WTC11 (cell line): Measurements from ENCODE around the gene RUNX1. TPM values are rescaled to one million over a fixed set of nuclear protein-coding genes. Genes with fewer than 3 reads are reported as not detected.

Experiments
- ATAC-seq: fragments of 200-7000 bp; cut with Tn5 transposase; 2 replicates; pipeline ENCODE4 v1.10.0; 2021; ENCODE audit warnings: mild to moderate bottlenecking, moderate library complexity
- CTCF ChIA-PET: fragments of 300-600 bp; sonication (Branson Sonifier 250); formaldehyde crosslinking; loops from one replicate; lab custom pipeline; 2021; ENCODE audit warnings: antibody characterized with exemption; lab: Charles Lee
- POLR2A ChIA-PET: fragments of 350-600 bp; sonication (Branson Sonifier 250); formaldehyde crosslinking; loops from one replicate; lab custom pipeline; 2021; ENCODE audit warnings: antibody characterized with exemption; lab: Charles Lee
- DNase-seq: peaks from one replicate; pipeline ENCODE4 v3.0.0; 2021; ENCODE audit warnings: low spot score
- H3K27ac Mint-ChIP-seq: 2 replicates; pipeline ENCODE4 v1.8.0; 2021; ENCODE audit warnings: mixed read lengths
- H3K27me3 Mint-ChIP-seq: 2 replicates; pipeline ENCODE4 v1.8.0; 2021; ENCODE audit warnings: low read depth, mild to moderate bottlenecking, moderate library complexity, mixed read lengths
- H3K36me3 Mint-ChIP-seq: 2 replicates; pipeline ENCODE4 v1.8.0; 2021; ENCODE audit warnings: mixed read lengths
- H3K4me1 Mint-ChIP-seq: 2 replicates; pipeline ENCODE4 v1.8.0; 2022; ENCODE audit warnings: mixed read lengths
- H3K4me3 Mint-ChIP-seq: 2 replicates; pipeline ENCODE4 v1.8.0; 2021; ENCODE audit warnings: mild to moderate bottlenecking, moderate library complexity, mixed read lengths
- H3K9me3 Mint-ChIP-seq: 2 replicates; pipeline ENCODE4 v1.8.0; 2021; ENCODE audit warnings: mixed read lengths
- ATF1 ChIP-seq: sonication (generic); formaldehyde crosslinking; IDR thresholded peaks from 2 replicates; pipeline ENCODE4 v1.8.1; 2023; ENCODE audit warnings: mild to moderate bottlenecking, moderate library complexity, missing genetic modification reagents
- CBFB ChIP-seq: sonication (generic); formaldehyde crosslinking; IDR thresholded peaks from 2 replicates; pipeline ENCODE4 v1.8.1; 2022; ENCODE audit warnings: mild to moderate bottlenecking, low read depth, missing genetic modification reagents
- EMX1 ChIP-seq: fragments of 250-450 bp; sonication (Bioruptor Pico); IDR thresholded peaks from 2 replicates; pipeline ENCODE4 v1.8.0; 2021; ENCODE audit warnings: mild to moderate bottlenecking
- FOXK1 ChIP-seq: sonication (generic); formaldehyde crosslinking; IDR thresholded peaks from 2 replicates; pipeline ENCODE4 v1.8.0; 2022; ENCODE audit warnings: mild to moderate bottlenecking, moderate library complexity, missing genetic modification reagents
- FOXP1 ChIP-seq: sonication (generic); formaldehyde crosslinking; IDR thresholded peaks from 2 replicates; pipeline ENCODE4 v1.8.0; 2022; ENCODE audit warnings: missing genetic modification reagents, mild to moderate bottlenecking, moderate library complexity, borderline replicate concordance
- GTF2I ChIP-seq: fragments of 250-450 bp; sonication (Bioruptor Pico); conservative IDR thresholded peaks from 2 replicates; pipeline ENCODE4 v1.4.0; 2021; ENCODE audit warnings: mild to moderate bottlenecking
- JAZF1 ChIP-seq: fragments of 250-450 bp; sonication (Bioruptor Pico); IDR thresholded peaks from 2 replicates; pipeline ENCODE4 v1.9.0; 2021; ENCODE audit warnings: moderate library complexity, mild to moderate bottlenecking, inconsistent platforms
- KAT7 ChIP-seq: sonication (generic); formaldehyde crosslinking; IDR thresholded peaks from 2 replicates; pipeline ENCODE4 v1.8.1; 2023; ENCODE audit warnings: missing genetic modification reagents, mild to moderate bottlenecking, borderline replicate concordance
- MXD4 ChIP-seq: fragments of 250-450 bp; sonication (Bioruptor Pico); IDR thresholded peaks from 2 replicates; pipeline ENCODE4 v1.8.0; 2021; ENCODE audit warnings: mild to moderate bottlenecking, moderate library complexity, borderline replicate concordance
- MYBL2 ChIP-seq: sonication (generic); formaldehyde crosslinking; IDR thresholded peaks from 2 replicates; pipeline ENCODE4 v1.8.1; 2023; ENCODE audit warnings: mild to moderate bottlenecking, moderate library complexity, missing genetic modification reagents
- SMAD4 ChIP-seq: sonication (generic); formaldehyde crosslinking; IDR thresholded peaks from 2 replicates; pipeline ENCODE4 v1.8.0; 2022; ENCODE audit warnings: mild to moderate bottlenecking, missing genetic modification reagents
- TEAD4 ChIP-seq: sonication (generic); formaldehyde crosslinking; IDR thresholded peaks from 2 replicates; pipeline ENCODE4 v1.8.0; 2022; ENCODE audit warnings: mild to moderate bottlenecking, missing genetic modification reagents
- total RNA-seq: library from RNA; stranded (reverse); gene quantifications from 3 replicates; pipeline ENCODE4 v1.2.3, GENCODE V29; 2021
- TF ChIP-seq, protein P1 (sequence below): sonication (generic); formaldehyde crosslinking; conservative IDR thresholded peaks from 2 replicates; pipeline ENCODE4 v1.8.1; 2022; ENCODE audit warnings: mild to moderate bottlenecking, missing genetic modification reagents
- TF ChIP-seq, protein P2 (sequence below): sonication (generic); formaldehyde crosslinking; IDR thresholded peaks from 2 replicates; pipeline ENCODE4 v1.8.0; 2023; ENCODE audit warnings: missing genetic modification reagents, mild to moderate bottlenecking, borderline replicate concordance
- TF ChIP-seq, protein P3 (sequence below): sonication (generic); formaldehyde crosslinking; IDR thresholded peaks from 2 replicates; pipeline ENCODE4 v1.8.1; 2022; ENCODE audit warnings: mild to moderate bottlenecking, missing genetic modification reagents, moderate library complexity, borderline replicate concordance
- TF ChIP-seq, protein P4 (sequence below): sonication (generic); formaldehyde crosslinking; IDR thresholded peaks from 2 replicates; pipeline ENCODE4 v1.8.0; 2023; ENCODE audit warnings: mild to moderate bottlenecking, missing genetic modification reagents
- TF ChIP-seq, protein P5 (sequence below): sonication (generic); formaldehyde crosslinking; IDR thresholded peaks from 2 replicates; pipeline ENCODE4 v1.8.1; 2023; ENCODE audit warnings: mild to moderate bottlenecking, missing genetic modification reagents, moderate library complexity
- TF ChIP-seq, protein P6 (sequence below): sonication (generic); formaldehyde crosslinking; IDR thresholded peaks from 2 replicates; pipeline ENCODE4 v1.8.0; 2022; ENCODE audit warnings: mild to moderate bottlenecking, missing genetic modification reagents
- TF ChIP-seq, protein P7 (sequence below): sonication (generic); formaldehyde crosslinking; IDR thresholded peaks from 2 replicates; pipeline ENCODE4 v1.8.0; 2023; ENCODE audit warnings: missing genetic modification reagents

RUNX1 gene
- total RNA-seq, 1 experiment from 2014 or later = 2.2 TPM

DNA sequence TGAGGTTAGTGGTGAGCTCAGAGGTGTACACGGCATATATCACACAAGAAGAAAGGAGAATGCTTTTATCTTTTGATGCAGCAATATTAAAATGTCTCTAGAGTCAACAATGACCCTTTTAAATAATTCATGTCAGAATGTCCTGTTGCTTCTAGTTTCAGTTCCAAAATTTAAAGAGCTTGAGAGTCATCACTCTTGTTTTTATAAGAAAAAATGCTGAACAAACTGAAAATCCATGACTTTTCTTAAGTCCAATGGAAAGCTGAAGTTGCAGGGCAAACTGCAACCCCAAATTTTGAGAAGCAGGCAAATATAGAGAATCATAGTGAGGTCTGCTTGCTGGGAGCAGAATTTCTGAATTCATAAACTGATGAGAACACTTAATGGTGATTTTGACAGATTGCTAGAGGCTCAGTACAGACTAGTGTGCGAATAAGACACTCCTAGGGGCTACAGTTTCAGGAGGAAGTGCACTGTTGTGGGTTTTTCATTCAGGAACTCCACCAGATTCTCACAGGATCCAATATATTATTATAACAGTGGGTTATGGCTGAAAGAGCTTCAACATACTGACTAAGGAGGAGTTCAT is 245.2 kb downstream of the RUNX1 start (continued):
- TF ChIP-seq KAT7 (CRISPR knock-in tag) = no peak
- TF ChIP-seq MXD4 = no peak
- no peak for TF ChIP-seq TEAD4 (CRISPR knock-in tag)
- no peak for TF ChIP-seq MYBL2 (CRISPR knock-in tag)
- no peak for TF ChIP-seq FOXP1 (CRISPR knock-in tag)
- no peak for TF ChIP-seq GTF2I (CRISPR knock-in tag)

DNA sequence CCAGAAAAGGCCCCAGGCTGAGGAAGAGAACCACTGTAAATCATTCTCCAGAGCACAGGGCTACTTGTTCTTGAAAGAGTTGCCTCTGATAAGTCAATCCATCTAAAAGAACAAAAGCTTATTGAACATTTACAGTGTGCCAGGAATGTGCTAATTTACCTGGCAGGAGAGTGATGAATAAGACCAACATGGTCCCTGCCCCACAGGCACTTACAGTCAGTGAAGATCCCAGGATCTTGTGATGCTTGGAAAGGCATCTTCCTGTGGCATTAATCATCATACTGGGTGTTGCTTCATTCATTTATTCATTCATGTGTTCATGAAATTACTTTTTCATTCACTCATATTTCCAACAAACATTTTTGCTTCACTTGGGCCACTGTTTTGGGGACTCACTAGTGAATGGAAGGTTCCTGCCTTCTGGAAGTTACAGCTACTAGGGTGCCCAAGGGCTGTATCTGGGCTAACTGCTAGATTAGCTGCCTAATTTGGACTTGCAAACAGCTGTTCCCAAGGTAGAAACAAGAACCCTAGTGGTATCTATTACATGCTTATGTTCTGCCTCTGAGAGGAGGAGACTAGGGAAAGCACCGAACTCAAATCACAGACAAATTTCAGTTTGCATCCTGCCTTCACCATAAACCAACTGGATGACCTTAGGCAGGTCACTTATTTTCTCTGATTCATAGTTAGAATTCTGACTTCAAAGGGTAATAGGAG is 246.8 kb downstream of the RUNX1 start:
- H3K9me3 Mint-ChIP-seq = peaks cover 27% of the 10 kb centered on the region
- POLR2A ChIA-PET = no interaction called here
- CTCF ChIA-PET = interaction anchor here (1.8 kb wide), 1 partner anchor 57 kb away, joined by 6 read pairs; no protein-coding TSS in a partner anchor
- no peak overlapping the region for H3K4me3 Mint-ChIP-seq
- TF ChIP-seq, protein P1, sequence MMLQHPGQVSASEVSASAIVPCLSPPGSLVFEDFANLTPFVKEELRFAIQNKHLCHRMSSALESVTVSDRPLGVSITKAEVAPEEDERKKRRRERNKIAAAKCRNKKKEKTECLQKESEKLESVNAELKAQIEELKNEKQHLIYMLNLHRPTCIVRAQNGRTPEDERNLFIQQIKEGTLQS (CRISPR knock-in tag) = no peak
- TF ChIP-seq SMAD4 (CRISPR knock-in tag) = no peak
- TF ChIP-seq, protein P2, sequence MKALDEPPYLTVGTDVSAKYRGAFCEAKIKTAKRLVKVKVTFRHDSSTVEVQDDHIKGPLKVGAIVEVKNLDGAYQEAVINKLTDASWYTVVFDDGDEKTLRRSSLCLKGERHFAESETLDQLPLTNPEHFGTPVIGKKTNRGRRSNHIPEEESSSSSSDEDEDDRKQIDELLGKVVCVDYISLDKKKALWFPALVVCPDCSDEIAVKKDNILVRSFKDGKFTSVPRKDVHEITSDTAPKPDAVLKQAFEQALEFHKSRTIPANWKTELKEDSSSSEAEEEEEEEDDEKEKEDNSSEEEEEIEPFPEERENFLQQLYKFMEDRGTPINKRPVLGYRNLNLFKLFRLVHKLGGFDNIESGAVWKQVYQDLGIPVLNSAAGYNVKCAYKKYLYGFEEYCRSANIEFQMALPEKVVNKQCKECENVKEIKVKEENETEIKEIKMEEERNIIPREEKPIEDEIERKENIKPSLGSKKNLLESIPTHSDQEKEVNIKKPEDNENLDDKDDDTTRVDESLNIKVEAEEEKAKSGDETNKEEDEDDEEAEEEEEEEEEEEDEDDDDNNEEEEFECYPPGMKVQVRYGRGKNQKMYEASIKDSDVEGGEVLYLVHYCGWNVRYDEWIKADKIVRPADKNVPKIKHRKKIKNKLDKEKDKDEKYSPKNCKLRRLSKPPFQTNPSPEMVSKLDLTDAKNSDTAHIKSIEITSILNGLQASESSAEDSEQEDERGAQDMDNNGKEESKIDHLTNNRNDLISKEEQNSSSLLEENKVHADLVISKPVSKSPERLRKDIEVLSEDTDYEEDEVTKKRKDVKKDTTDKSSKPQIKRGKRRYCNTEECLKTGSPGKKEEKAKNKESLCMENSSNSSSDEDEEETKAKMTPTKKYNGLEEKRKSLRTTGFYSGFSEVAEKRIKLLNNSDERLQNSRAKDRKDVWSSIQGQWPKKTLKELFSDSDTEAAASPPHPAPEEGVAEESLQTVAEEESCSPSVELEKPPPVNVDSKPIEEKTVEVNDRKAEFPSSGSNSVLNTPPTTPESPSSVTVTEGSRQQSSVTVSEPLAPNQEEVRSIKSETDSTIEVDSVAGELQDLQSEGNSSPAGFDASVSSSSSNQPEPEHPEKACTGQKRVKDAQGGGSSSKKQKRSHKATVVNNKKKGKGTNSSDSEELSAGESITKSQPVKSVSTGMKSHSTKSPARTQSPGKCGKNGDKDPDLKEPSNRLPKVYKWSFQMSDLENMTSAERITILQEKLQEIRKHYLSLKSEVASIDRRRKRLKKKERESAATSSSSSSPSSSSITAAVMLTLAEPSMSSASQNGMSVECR (CRISPR knock-in tag) = no peak
- TF ChIP-seq, protein P3, sequence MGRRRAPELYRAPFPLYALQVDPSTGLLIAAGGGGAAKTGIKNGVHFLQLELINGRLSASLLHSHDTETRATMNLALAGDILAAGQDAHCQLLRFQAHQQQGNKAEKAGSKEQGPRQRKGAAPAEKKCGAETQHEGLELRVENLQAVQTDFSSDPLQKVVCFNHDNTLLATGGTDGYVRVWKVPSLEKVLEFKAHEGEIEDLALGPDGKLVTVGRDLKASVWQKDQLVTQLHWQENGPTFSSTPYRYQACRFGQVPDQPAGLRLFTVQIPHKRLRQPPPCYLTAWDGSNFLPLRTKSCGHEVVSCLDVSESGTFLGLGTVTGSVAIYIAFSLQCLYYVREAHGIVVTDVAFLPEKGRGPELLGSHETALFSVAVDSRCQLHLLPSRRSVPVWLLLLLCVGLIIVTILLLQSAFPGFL (CRISPR knock-in tag) = no peak
- no peak for TF ChIP-seq FOXK1
- TF ChIP-seq, protein P4, sequence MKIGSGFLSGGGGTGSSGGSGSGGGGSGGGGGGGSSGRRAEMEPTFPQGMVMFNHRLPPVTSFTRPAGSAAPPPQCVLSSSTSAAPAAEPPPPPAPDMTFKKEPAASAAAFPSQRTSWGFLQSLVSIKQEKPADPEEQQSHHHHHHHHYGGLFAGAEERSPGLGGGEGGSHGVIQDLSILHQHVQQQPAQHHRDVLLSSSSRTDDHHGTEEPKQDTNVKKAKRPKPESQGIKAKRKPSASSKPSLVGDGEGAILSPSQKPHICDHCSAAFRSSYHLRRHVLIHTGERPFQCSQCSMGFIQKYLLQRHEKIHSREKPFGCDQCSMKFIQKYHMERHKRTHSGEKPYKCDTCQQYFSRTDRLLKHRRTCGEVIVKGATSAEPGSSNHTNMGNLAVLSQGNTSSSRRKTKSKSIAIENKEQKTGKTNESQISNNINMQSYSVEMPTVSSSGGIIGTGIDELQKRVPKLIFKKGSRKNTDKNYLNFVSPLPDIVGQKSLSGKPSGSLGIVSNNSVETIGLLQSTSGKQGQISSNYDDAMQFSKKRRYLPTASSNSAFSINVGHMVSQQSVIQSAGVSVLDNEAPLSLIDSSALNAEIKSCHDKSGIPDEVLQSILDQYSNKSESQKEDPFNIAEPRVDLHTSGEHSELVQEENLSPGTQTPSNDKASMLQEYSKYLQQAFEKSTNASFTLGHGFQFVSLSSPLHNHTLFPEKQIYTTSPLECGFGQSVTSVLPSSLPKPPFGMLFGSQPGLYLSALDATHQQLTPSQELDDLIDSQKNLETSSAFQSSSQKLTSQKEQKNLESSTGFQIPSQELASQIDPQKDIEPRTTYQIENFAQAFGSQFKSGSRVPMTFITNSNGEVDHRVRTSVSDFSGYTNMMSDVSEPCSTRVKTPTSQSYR (CRISPR knock-in tag) = no peak
- TF ChIP-seq ATF1 (CRISPR knock-in tag) = no peak
- TF ChIP-seq, protein P5, sequence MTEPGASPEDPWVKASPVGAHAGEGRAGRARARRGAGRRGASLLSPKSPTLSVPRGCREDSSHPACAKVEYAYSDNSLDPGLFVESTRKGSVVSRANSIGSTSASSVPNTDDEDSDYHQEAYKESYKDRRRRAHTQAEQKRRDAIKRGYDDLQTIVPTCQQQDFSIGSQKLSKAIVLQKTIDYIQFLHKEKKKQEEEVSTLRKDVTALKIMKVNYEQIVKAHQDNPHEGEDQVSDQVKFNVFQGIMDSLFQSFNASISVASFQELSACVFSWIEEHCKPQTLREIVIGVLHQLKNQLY (CRISPR knock-in tag) = no peak
- TF ChIP-seq, protein P6, sequence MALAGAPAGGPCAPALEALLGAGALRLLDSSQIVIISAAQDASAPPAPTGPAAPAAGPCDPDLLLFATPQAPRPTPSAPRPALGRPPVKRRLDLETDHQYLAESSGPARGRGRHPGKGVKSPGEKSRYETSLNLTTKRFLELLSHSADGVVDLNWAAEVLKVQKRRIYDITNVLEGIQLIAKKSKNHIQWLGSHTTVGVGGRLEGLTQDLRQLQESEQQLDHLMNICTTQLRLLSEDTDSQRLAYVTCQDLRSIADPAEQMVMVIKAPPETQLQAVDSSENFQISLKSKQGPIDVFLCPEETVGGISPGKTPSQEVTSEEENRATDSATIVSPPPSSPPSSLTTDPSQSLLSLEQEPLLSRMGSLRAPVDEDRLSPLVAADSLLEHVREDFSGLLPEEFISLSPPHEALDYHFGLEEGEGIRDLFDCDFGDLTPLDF = no peak
- TF ChIP-seq, protein P7, sequence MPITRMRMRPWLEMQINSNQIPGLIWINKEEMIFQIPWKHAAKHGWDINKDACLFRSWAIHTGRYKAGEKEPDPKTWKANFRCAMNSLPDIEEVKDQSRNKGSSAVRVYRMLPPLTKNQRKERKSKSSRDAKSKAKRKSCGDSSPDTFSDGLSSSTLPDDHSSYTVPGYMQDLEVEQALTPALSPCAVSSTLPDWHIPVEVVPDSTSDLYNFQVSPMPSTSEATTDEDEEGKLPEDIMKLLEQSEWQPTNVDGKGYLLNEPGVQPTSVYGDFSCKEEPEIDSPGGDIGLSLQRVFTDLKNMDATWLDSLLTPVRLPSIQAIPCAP (CRISPR knock-in tag) = no peak
- no peak for TF ChIP-seq EMX1
- TF ChIP-seq JAZF1 = no peak
- no peak for TF ChIP-seq CBFB (CRISPR knock-in tag)
- H3K4me1 Mint-ChIP-seq = peaks cover 10% of the 10 kb centered on the region
- H3K27me3 Mint-ChIP-seq = no peaks in the 10 kb centered on the region; the same call in 1 of the 2 replicates
- peaks cover 11% of the 10 kb centered on the region for H3K36me3 Mint-ChIP-seq
- no peak overlapping the region for H3K27ac Mint-ChIP-seq
- no peak for ATAC-seq
- no peak for DNase-seq
